ENCODE measurements around the gene DGKA.

The DGKA gene

DNA sequence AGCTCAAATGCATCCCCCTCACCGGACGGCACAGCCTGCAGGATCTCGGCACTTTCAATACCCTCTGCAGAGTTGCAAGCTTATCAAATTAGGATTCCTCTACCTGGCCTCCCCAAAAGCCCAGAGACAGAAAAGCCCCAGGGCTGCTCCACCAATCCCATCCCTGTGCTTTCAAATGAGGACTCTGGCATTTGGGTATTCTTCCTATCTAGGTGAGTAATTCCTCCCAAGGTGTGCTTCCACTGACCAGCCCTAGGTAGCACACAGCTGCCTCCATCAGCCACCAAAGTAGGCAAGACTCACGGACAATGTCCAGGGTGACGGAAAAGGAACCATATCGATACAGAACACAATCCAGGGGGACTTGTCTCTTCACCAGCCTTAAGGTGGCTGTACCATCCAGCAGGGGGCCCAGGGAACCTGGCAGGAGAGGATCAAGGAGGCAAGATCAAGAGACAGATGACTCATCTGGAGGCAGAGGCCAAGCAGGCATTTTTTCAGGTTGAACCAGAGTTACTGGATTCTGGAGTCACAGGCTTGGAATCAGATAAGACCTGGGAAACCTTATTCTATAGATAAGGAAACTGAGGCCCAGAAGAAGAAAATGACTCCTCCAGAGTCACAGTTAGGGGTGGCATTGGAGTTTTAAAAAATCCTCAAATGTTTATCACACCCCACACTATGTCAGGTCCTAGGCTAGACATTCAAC lies 25.0 kb downstream of the DGKA start:
- H3K9me3 ChIP-seq (ENCODE audit: insufficient read depth, low read depth, low read length) = no peaks in the 10 kb centered on the region
- H3K27me3 ChIP-seq (ENCODE audit: insufficient read depth, low read length) = no peaks in the 10 kb centered on the region
- H3K4me1 ChIP-seq (ENCODE audit: insufficient read depth, low read length) = no peaks in the 10 kb centered on the region
- H3K4me3 ChIP-seq (ENCODE audit: low read length) = no peak overlapping the region
- peaks cover 73% of the 10 kb centered on the region for H3K36me3 ChIP-seq (ENCODE audit: insufficient read depth, low read depth, low read length)
- H3K27ac ChIP-seq (ENCODE audit: low read length) = no peak overlapping the region
- no peak overlapping the region for H3K9ac ChIP-seq (ENCODE audit: low read depth, low read length)

- H3K4me1 ChIP-seq (ENCODE audit: insufficient read depth, low read length) = no peaks in the 10 kb centered on the region
- no peaks in the 10 kb centered on the region for H3K9me3 ChIP-seq (ENCODE audit: insufficient read depth, low read depth, low read length)
- no peak overlapping the region for H3K9ac ChIP-seq (ENCODE audit: low read depth, low read length)
- H3K27ac ChIP-seq (ENCODE audit: low read length) = no peak overlapping the region
- H3K36me3 ChIP-seq (ENCODE audit: insufficient read depth, low read depth, low read length) = peaks cover 66% of the 10 kb centered on the region
- H3K27me3 ChIP-seq (ENCODE audit: insufficient read depth, low read length) = no peaks in the 10 kb centered on the region
- no peak overlapping the region for H3K4me3 ChIP-seq (ENCODE audit: low read length)
Observed at GRCh38 chr12:55957106-55957859, 26.3 kb downstream of the DGKA start.

DNA sequence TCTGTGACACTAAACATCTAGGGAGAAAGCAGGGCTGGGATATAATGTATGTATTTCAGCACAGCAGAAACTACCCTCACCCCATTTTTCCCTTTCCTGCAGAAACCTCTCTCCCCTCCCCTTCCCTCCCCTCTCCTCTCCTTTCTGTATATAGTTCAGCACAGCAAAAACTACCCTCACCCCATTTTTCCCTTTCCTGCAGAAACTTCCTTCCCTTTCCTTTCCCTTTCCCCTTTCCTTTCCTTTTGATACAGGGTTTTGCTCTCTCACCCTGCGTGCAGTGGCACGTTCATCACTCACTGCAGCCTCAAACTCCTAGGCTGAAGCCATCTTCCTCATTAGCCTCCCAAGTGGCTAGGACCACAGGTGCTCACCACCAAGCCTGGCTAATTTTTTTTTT lies 32.8 kb downstream of the DGKA start:
- Histone ChIP-seq H3K27me3 (ENCODE audit: insufficient read depth, low read length) (no peaks in the 10 kb centered on the region), H3K9ac (ENCODE audit: low read depth, low read length) (no peak overlapping the region), H3K4me1 (ENCODE audit: insufficient read depth, low read length) (peaks cover 3% of the 10 kb centered on the region; the same call in 1 of the 2 replicates), H3K4me3 (ENCODE audit: low read length) (no peak overlapping the region), H3K36me3 (ENCODE audit: insufficient read depth, low read depth, low read length) (peaks cover 16% of the 10 kb centered on the region; the same call in 1 of the 2 replicates), H3K27ac (ENCODE audit: low read length) (no peak overlapping the region), H3K9me3 (ENCODE audit: insufficient read depth, low read depth, low read length) (no peaks in the 10 kb centered on the region)

DNA sequence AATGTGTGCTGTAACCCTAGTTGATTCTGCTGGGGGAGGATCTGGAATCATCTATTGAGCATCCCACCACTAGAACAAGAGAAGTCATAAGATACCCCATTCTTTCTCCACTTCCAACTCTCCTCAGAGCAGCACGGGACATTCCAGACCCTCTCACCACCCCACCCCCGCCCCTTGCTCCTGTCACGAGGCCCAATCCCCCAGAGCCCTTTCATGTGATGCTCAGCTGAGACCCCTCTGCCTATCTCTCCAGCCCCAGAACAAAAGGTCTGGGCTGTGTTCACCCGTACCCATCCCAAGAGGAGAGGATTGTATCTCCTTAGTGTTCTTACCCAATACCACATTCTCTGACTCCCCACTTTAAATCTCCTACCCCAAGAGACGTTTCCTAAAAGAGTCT lies 34.3 kb downstream of the DGKA start:
- Histone ChIP-seq H3K27me3 (ENCODE audit: insufficient read depth, low read length) (no peaks in the 10 kb centered on the region), H3K4me1 (ENCODE audit: insufficient read depth, low read length) (peaks cover 3% of the 10 kb centered on the region; the same call in 1 of the 2 replicates), H3K9me3 (ENCODE audit: insufficient read depth, low read depth, low read length) (no peaks in the 10 kb centered on the region), H3K36me3 (ENCODE audit: insufficient read depth, low read depth, low read length) (peaks cover 25% of the 10 kb centered on the region; the same call in 1 of the 2 replicates), H3K9ac (ENCODE audit: low read depth, low read length) (peak overlapping the region; percentile 92; the same call in 1 of the 2 replicates), H3K4me3 (ENCODE audit: low read length) (peak overlapping the region; percentile 97), H3K27ac (ENCODE audit: low read length) (no peak overlapping the region)

DNA sequence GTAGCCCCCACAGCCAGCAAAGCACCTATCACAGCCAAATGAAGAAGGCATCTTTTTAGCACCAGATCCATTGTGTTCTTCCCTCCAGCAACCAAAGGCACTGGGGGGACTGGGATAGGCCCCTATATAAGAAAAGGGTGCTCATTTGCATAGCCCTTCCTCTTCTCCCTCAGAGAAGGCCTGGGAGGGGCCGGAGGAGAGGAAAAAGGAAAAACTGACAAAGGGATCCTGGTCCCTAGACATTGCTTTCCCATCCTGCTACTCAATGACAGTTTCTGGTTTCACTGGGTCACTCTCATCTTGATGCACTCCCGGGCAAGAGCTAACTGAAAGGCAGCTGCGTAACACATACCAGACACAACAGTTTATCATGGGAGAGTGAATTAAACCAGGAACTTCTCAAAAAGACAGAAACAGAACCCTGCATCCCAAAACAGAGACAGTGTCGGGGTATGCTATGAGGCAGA lies 35.0 kb downstream of the DGKA start, which contains the start of gene PMEL:
Gene PMEL (minus strand): TSS at position 102 of the 467 bp plus-strand sequence. CDS start 31 bp downstream, at position 71.
- H3K9me3 ChIP-seq (ENCODE audit: insufficient read depth, low read depth, low read length) = no peaks in the 10 kb centered on the region
- no peak within 1 kb of the TSS for H3K27ac ChIP-seq (ENCODE audit: low read length)
- H3K4me3 ChIP-seq (ENCODE audit: low read length) = peak within 1 kb of the TSS; percentile 97
- peak within 1 kb of the TSS; percentile 92 for H3K9ac ChIP-seq (ENCODE audit: low read depth, low read length)
- peaks cover 32% of the 10 kb centered on the region for H3K36me3 ChIP-seq (ENCODE audit: insufficient read depth, low read depth, low read length)
- H3K27me3 ChIP-seq (ENCODE audit: insufficient read depth, low read length) = no peaks in the 10 kb centered on the region
- peaks cover 3% of the 10 kb centered on the region; the same call in 1 of the 2 replicates for H3K4me1 ChIP-seq (ENCODE audit: insufficient read depth, low read length)

DNA sequence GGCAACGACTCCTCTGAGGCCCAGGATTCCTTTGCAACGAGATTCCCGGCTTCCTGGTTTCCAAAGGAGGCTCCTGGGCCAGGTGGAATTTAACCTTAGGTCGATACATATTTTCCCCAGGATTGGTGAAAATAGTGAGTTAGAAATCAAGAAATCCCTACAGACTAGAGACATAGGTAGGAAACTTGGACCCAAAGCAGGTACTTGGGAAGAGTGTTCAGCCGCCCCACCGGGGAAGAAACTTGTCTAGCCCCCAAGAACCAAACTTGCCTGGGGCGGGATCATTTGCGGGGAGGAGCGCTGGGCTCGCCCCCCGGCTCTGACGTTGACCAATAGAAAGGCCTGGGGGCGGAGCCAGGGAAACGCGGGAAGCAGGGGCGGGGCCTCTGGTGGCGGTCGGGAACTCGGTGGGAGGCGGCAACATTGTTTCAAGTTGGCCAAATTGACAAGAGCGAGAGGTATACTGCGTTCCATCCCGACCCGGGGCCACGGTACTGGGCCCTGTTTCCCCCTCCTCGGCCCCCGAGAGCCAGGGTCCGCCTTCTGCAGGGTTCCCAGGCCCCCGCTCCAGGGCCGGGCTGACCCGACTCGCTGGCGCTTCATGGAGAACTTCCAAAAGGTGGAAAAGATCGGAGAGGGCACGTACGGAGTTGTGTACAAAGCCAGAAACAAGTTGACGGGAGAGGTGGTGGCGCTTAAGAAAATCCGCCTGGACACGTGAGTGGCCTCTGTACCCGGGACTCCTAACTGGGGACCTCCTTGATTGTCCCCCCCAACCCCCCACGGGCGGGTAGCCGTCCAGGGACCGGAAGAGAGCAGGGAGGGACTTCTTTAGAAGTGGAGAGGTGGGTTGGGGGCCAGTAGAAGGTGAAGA lies 35.7 kb downstream of the DGKA start, which contains the start of gene CDK2:
Gene CDK2 (plus strand): TSS at position 423 of the 874 bp plus-strand sequence. CDS start 179 bp downstream, at position 602.
- Histone ChIP-seq H3K9ac (ENCODE audit: low read depth, low read length) (peak within 1 kb of the TSS; percentile 92), H3K27me3 (ENCODE audit: insufficient read depth, low read length) (no peaks in the 10 kb centered on the region), H3K9me3 (ENCODE audit: insufficient read depth, low read depth, low read length) (no peaks in the 10 kb centered on the region), H3K36me3 (ENCODE audit: insufficient read depth, low read depth, low read length) (peaks cover 34% of the 10 kb centered on the region), H3K4me3 (ENCODE audit: low read length) (peak within 1 kb of the TSS; percentile 97), H3K27ac (ENCODE audit: low read length) (no peak within 1 kb of the TSS), H3K4me1 (ENCODE audit: insufficient read depth, low read length) (peaks cover 3% of the 10 kb centered on the region; the same call in 1 of the 2 replicates)

DNA sequence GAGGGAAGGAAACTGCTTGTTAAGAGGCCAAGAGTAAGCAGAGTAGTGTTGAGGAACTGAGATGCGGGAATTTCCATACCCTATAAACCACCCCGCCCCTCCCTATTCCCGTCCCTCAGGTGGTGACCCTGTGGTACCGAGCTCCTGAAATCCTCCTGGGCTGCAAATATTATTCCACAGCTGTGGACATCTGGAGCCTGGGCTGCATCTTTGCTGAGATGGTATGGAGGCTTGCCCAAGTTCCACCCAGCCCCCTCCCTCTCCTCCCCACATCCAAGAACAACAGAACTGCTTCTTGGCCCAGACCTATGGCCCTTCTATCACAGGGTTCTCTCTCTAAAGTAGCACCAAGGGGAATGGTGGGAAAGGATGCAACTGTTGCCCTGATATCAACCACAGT lies 38.4 kb downstream of the DGKA start:
- Histone ChIP-seq H3K4me3 (ENCODE audit: low read length) (no peak overlapping the region), H3K27me3 (ENCODE audit: insufficient read depth, low read length) (no peaks in the 10 kb centered on the region), H3K9ac (ENCODE audit: low read depth, low read length) (no peak overlapping the region), H3K36me3 (ENCODE audit: insufficient read depth, low read depth, low read length) (peaks cover 46% of the 10 kb centered on the region), H3K9me3 (ENCODE audit: insufficient read depth, low read depth, low read length) (no peaks in the 10 kb centered on the region), H3K27ac (ENCODE audit: low read length) (no peak overlapping the region), H3K4me1 (ENCODE audit: insufficient read depth, low read length) (peaks cover 8% of the 10 kb centered on the region; the same call in 1 of the 2 replicates)

DNA sequence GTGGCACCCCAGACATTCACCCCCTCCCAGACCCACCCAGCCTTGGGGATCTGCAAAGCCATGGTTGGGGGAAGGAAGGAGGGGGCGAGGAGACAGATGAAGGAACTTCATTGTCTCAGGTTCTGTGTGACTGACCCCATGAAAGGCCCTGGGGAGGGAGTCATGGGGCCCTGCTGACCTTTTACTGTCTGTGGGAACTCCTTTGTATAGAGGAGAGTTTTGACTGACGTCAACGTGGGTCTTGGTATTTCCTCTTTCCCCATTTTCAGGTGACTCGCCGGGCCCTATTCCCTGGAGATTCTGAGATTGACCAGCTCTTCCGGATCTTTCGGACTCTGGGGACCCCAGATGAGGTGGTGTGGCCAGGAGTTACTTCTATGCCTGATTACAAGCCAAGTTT lies 39.8 kb downstream of the DGKA start:
- H3K4me1 ChIP-seq (ENCODE audit: insufficient read depth, low read length) = peaks cover 10% of the 10 kb centered on the region; the same call in 1 of the 2 replicates
- H3K4me3 ChIP-seq (ENCODE audit: low read length) = no peak overlapping the region
- no peaks in the 10 kb centered on the region for H3K9me3 ChIP-seq (ENCODE audit: insufficient read depth, low read depth, low read length)
- H3K9ac ChIP-seq (ENCODE audit: low read depth, low read length) = no peak overlapping the region
- no peak overlapping the region for H3K27ac ChIP-seq (ENCODE audit: low read length)
- no peaks in the 10 kb centered on the region for H3K27me3 ChIP-seq (ENCODE audit: insufficient read depth, low read length)
- peaks cover 46% of the 10 kb centered on the region for H3K36me3 ChIP-seq (ENCODE audit: insufficient read depth, low read depth, low read length)

- peaks cover 52% of the 10 kb centered on the region for H3K36me3 ChIP-seq (ENCODE audit: insufficient read depth, low read depth, low read length)
Observed at GRCh38 chr12:55972042-55972441, 41.1 kb downstream of the DGKA start.

GRCh38 chr12:55972456-55972855 lies 41.5 kb downstream of the DGKA start:
- H3K9ac ChIP-seq (ENCODE audit: low read depth, low read length) = peak overlapping the region; percentile 76; the same call in 1 of the 2 replicates
- H3K27ac ChIP-seq (ENCODE audit: low read length) = no peak overlapping the region
- no peaks in the 10 kb centered on the region for H3K27me3 ChIP-seq (ENCODE audit: insufficient read depth, low read length)
- H3K9me3 ChIP-seq (ENCODE audit: insufficient read depth, low read depth, low read length) = no peaks in the 10 kb centered on the region
- peaks cover 52% of the 10 kb centered on the region for H3K36me3 ChIP-seq (ENCODE audit: insufficient read depth, low read depth, low read length)
- H3K4me3 ChIP-seq (ENCODE audit: low read length) = peak overlapping the region; percentile 69
- H3K4me1 ChIP-seq (ENCODE audit: insufficient read depth, low read length) = peaks cover 10% of the 10 kb centered on the region; the same call in 1 of the 2 replicates

More at GRCh38 chr12:55972042-55972441, 41.1 kb downstream of the DGKA start:
- Histone ChIP-seq H3K4me1 (ENCODE audit: insufficient read depth, low read length) (peaks cover 10% of the 10 kb centered on the region; the same call in 1 of the 2 replicates), H3K9me3 (ENCODE audit: insufficient read depth, low read depth, low read length) (no peaks in the 10 kb centered on the region), H3K9ac (ENCODE audit: low read depth, low read length) (no peak overlapping the region), H3K27me3 (ENCODE audit: insufficient read depth, low read length) (no peaks in the 10 kb centered on the region), H3K27ac (ENCODE audit: low read length) (no peak overlapping the region), H3K4me3 (ENCODE audit: low read length) (no peak overlapping the region)

Data from iPS-20b (cell line).